Measurements from ENCODE around the gene TM6SF1. TPM values are rescaled to one million over a fixed set of nuclear protein-coding genes. Genes with fewer than 3 reads are reported as not detected.

Gene TM6SF1
- total and polyA plus RNA-seq, 9 of the 15 experiments (the other 6 are each of a cell fraction or from before 2014, with no cell fraction given), result 1.0 to 5.6 (median 3.5) TPM

- Histone ChIP-seq H3K27ac (ENCODE audit: extremely low read depth, low read depth, low read length) (no peak overlapping the region), H3K4me3 (no peak overlapping the region), H3K79me2 (ENCODE audit: control insufficient read depth, insufficient read depth, low read length) (no peaks in the 10 kb centered on the region), H3K9ac (ENCODE audit: insufficient read depth in 1 of 2, low read depth in 2 of 2, low read length in 2 of 2) (no peak overlapping the region), H3K27me3 (ENCODE audit: control insufficient read depth in 2 of 2, insufficient read depth in 2 of 2, low read length in 2 of 2) (no peaks in the 10 kb centered on the region; a peak in 1 of 5 replicates), H3K4me2 (ENCODE audit: insufficient read depth, low read length) (no peak overlapping the region), H2AFZ (ENCODE audit: low read depth, low read length) (no peak overlapping the region), H3K36me3 (ENCODE audit: control insufficient read depth, insufficient read depth, low read length) (no peaks in the 10 kb centered on the region), H3K9me3 (replicated peaks; ENCODE audit: control insufficient read depth, insufficient read depth, low read depth, low read length) (no peaks in the 10 kb centered on the region), H3K4me1 (replicated peaks in 1 of 2; ENCODE audit: control insufficient read depth in 2 of 2, insufficient read depth in 2 of 2, low read length in 2 of 2) (peaks cover 14 to 18% of the 10 kb centered on the region in 2 experiments; a peak in 4 of 5 replicates), H4K20me1 (replicated peaks; ENCODE audit: control insufficient read depth, insufficient read depth, low read length) (no peaks in the 10 kb centered on the region), H3K9me1 (ENCODE audit: control insufficient read depth, insufficient read depth, low read length) (no peaks in the 10 kb centered on the region)
- intact Hi-C loops (cut with micrococcal nuclease) (no loop called here), in situ Hi-C loops (cut with MboI) (no loop called here)
- ChIA-PET CTCF (ENCODE audit: low intra/inter-chr PET ratio) (no interaction called here), POLR2A (interaction anchor here (0.7 to 2.3 kb wide), 3 partner anchors 16 to 31 kb away, joined by 4 to 7 read pairs (median 4); no protein-coding TSS in a partner anchor)
- BruUV-seq (replicated peaks), result no TSS peak
- WGBS (ENCODE audit: insufficient coverage, low coverage, missing lambda C conversion rate), result 24% methylated on average over 8 of the region's 8 CpGs
- FAIRE-seq (no peak), DNase-seq (ENCODE audit: extremely low read depth in 1 of 4, low spot score in 3 of 4) (peak in 1 of 4 experiments; percentile 26), ATAC-seq (no peak)
- no peak for TF ChIP-seq ZBTB17 (CRISPR knock-in tag; IDR thresholded peaks at IDR 0.05)
- no peak for TF ChIP-seq POLR2G (IDR thresholded peaks at IDR 0.05; ENCODE audit: low read depth, low read length)
- TF ChIP-seq CTCF (IDR thresholded peaks at IDR 0.05 in 2 of 3, conservative IDR thresholded peaks at IDR 0.05 in 1 of 3; ENCODE audit: insufficient read depth in 2 of 3, low read depth in 1 of 3, low read length in 3 of 3), result peak in 1 of 3 experiments; percentile 25; a peak in 2 of 6 replicates
- TF ChIP-seq, protein P1, sequence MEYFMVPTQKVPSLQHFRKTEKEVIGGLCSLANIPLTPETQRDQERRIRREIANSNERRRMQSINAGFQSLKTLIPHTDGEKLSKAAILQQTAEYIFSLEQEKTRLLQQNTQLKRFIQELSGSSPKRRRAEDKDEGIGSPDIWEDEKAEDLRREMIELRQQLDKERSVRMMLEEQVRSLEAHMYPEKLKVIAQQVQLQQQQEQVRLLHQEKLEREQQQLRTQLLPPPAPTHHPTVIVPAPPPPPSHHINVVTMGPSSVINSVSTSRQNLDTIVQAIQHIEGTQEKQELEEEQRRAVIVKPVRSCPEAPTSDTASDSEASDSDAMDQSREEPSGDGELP (CRISPR knock-in tag; IDR thresholded peaks at IDR 0.05; ENCODE audit: borderline replicate concordance), result peak; percentile 21; the same call in 1 of the 2 replicates
- no peak for TF ChIP-seq RNF2 (IDR thresholded peaks at IDR 0.05)
- no peak for TF ChIP-seq TFE3 (CRISPR knock-in tag; IDR thresholded peaks at IDR 0.05)
- no peak for TF ChIP-seq ASH1L (IDR thresholded peaks at IDR 0.05; ENCODE audit: borderline replicate concordance, low read depth, partially characterized antibody)
- TF ChIP-seq TCF7 (IDR thresholded peaks at IDR 0.05; ENCODE audit: borderline replicate concordance), result no peak
- TF ChIP-seq PRDM10 (IDR thresholded peaks at IDR 0.05; ENCODE audit: partially characterized antibody), result peak; percentile 54
- no peak for TF ChIP-seq PCBP2 (IDR thresholded peaks at IDR 0.05; ENCODE audit: low read depth, low read length, poor library complexity, severe bottlenecking)
- peak; percentile 26 to 30; a peak in 2 of 4 replicates for TF ChIP-seq RAD21 (CRISPR knock-in tag; conservative IDR thresholded peaks at IDR 0.05 in 1 of 2, IDR thresholded peaks at IDR 0.05 in 1 of 2)
- no peak for TF ChIP-seq SRF (CRISPR knock-in tag; IDR thresholded peaks at IDR 0.05)
These were observed 4.9 kb downstream of the TM6SF1 start for GRCh38 chr15:83112233-83112955.

All from K562 (cell line).